GM12878 (cell line): Measurements from ENCODE around the gene NEURL3. TPM values are rescaled to one million over a fixed set of nuclear protein-coding genes. Genes with fewer than 3 reads are reported as not detected.

Experiments
- CBX5 ChIP-seq: sonication (generic); IDR thresholded peaks from 2 replicates; pipeline ENCODE4 v1.6.1; 2016; ENCODE audit warnings: low read depth, moderate library complexity, mild to moderate bottlenecking, inconsistent platforms
- CHD1 ChIP-seq: IDR thresholded peaks from 2 replicates; pipeline ENCODE4 v1.6.1; 2012; ENCODE audit warnings: low read depth, low read length, improper control_type of control experiment
- CHD2 ChIP-seq: IDR thresholded peaks from 2 replicates; pipeline ENCODE4 v1.6.1; 2011; ENCODE audit warnings: low read depth, low read length, improper control_type of control experiment, borderline replicate concordance
- GABPA ChIP-seq: IDR thresholded peaks from 2 replicates; pipeline ENCODE4 v1.6.1; 2014; ENCODE audit warnings: antibody characterized with exemption, low read depth, mild to moderate bottlenecking, inconsistent platforms
- KDM1A ChIP-seq: fragments of 200-600 bp; sonication (generic); IDR thresholded peaks from 2 replicates; pipeline ENCODE4 v1.6.1; 2016; ENCODE audit warnings: borderline replicate concordance
- POLR2AphosphoS5 ChIP-seq: IDR thresholded peaks from 2 replicates; pipeline ENCODE4 v1.6.1; 2011; ENCODE audit warnings: mild to moderate bottlenecking, low read length, inconsistent platforms
- SREBF2 ChIP-seq: IDR thresholded peaks from 2 replicates; pipeline ENCODE4 v1.6.1; 2012; ENCODE audit warnings: mild to moderate bottlenecking, low read length
- SUPT20H ChIP-seq: IDR thresholded peaks from 2 replicates; pipeline ENCODE4 v1.6.1; 2011; ENCODE audit warnings: low read depth, mild to moderate bottlenecking, low read length, moderate library complexity, borderline replicate concordance; ENCODE audit not compliant: control insufficient read depth
- polyA plus RNA-seq, 11 experiments: library from polyadenylated mRNA; depleted of rRNA in 4 of 11; unstranded in 6 of 11; stranded (reverse) in 5 of 11; fragments of >200 nt; fragmentation: Nextera tagmentation in 4 of 11; fragmentation: Illumina TruSeq in 1 of 11; extraction: Ambion mirVana in 4 of 11; extraction: Trizol in 1 of 11; gene quantifications; 1 replicate in 1 of 11; 2 replicates in 10 of 11; pipeline versions ENCODE4 v1.2.1 to v1.2.3, GENCODE V29; 2011 to 2016; ENCODE audit warnings: inconsistent platforms in 2 of 11, missing spikeins in 2 of 11, low read depth in 1 of 11
- total RNA-seq, 4 experiments: library from RNA; depleted of rRNA in 3 of 4; stranded (reverse); fragments of >200 nt in 3 of 4; fragmentation: Illumina TruSeq in 1 of 4; extraction: Trizol in 1 of 4; gene quantifications; 2 replicates each; pipeline versions ENCODE4 v1.2.1 to v1.2.3, GENCODE V29; 2013 to 2021
- TF ChIP-seq, protein P1 (sequence below): fragments of 450-650 bp; IDR thresholded peaks from 2 replicates; pipeline ENCODE4 v1.6.1; 2017; ENCODE audit warnings: mild to moderate bottlenecking, moderate library complexity
- TF ChIP-seq, protein P2 (sequence below): fragments of 450-650 bp; IDR thresholded peaks from 2 replicates; pipeline ENCODE4 v1.6.1; 2017; ENCODE audit warnings: antibody characterized with exemption, mild to moderate bottlenecking, moderate library complexity
- TF ChIP-seq, protein P3 (sequence below): fragments of 450-650 bp; formaldehyde crosslinking; IDR thresholded peaks from 2 replicates; pipeline ENCODE4 v1.5.0; 2022; ENCODE audit warnings: mild to moderate bottlenecking, missing genetic modification characterization
- TF ChIP-seq, protein P4 (sequence below): fragments of 450-650 bp; IDR thresholded peaks from 2 replicates; pipeline ENCODE4 v1.6.1; 2017; ENCODE audit warnings: mild to moderate bottlenecking, low read depth, inconsistent platforms; ENCODE audit not compliant: poor library complexity, severe bottlenecking

The NEURL3 gene
- total and polyA plus RNA-seq, 10 of the 15 experiments (the other 5 are each of a cell fraction or from before 2014, with no cell fraction given) = 0.03 to 6.3 (median 0.47) TPM

DNA sequence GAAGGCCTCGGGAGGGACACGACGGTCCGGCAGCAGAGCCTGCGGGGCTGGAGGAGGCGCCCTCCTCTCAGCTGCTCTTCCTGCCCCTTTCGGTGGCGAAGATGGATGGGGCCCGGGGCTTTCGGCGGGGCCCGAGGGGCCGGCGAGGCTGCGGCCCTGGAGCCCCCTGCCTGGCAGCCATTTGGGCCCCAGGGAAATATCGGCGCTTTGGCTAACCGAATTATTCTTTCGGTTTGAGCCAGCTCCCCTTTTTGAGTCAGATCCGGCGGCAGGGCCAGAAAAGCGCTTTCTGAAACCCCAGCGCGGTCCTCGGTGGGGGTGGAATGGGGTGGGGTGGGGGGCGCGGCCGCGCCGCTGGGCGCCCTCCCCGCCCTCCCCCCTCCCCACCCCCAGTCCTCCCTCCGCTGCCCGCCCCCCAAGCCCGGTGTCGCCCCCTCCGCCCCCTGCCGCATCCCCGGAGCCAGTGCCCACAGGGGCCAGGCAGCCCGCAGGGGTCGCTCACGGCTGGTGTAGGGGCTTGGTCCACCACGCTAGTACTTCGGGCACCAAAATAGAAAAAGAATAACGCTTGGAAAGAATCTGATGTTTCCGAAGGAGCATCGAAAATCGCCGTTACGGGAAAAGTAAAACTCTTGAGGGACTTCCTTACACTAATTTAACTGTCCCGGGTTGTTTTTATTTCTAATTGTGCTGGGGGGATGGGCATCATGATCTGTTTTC is 22.3 kb upstream of the NEURL3 start (continued):
- TF ChIP-seq, protein P1, sequence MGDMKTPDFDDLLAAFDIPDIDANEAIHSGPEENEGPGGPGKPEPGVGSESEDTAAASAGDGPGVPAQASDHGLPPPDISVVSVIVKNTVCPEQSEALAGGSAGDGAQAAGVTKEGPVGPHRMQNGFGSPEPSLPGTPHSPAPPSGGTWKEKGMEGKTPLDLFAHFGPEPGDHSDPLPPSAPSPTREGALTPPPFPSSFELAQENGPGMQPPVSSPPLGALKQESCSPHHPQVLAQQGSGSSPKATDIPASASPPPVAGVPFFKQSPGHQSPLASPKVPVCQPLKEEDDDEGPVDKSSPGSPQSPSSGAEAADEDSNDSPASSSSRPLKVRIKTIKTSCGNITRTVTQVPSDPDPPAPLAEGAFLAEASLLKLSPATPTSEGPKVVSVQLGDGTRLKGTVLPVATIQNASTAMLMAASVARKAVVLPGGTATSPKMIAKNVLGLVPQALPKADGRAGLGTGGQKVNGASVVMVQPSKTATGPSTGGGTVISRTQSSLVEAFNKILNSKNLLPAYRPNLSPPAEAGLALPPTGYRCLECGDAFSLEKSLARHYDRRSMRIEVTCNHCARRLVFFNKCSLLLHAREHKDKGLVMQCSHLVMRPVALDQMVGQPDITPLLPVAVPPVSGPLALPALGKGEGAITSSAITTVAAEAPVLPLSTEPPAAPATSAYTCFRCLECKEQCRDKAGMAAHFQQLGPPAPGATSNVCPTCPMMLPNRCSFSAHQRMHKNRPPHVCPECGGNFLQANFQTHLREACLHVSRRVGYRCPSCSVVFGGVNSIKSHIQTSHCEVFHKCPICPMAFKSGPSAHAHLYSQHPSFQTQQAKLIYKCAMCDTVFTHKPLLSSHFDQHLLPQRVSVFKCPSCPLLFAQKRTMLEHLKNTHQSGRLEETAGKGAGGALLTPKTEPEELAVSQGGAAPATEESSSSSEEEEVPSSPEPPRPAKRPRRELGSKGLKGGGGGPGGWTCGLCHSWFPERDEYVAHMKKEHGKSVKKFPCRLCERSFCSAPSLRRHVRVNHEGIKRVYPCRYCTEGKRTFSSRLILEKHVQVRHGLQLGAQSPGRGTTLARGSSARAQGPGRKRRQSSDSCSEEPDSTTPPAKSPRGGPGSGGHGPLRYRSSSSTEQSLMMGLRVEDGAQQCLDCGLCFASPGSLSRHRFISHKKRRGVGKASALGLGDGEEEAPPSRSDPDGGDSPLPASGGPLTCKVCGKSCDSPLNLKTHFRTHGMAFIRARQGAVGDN = peak; percentile 92
- no peak; the same call in 1 of the 2 replicates for TF ChIP-seq GABPA
- peak; percentile 5; the same call in 1 of the 2 replicates for TF ChIP-seq CBX5
- 0 out of 2 replicates have a peak, but pooled peaks have one; percentile 48 for TF ChIP-seq POLR2AphosphoS5
- TF ChIP-seq SREBF2 = no peak
- TF ChIP-seq, protein P2, sequence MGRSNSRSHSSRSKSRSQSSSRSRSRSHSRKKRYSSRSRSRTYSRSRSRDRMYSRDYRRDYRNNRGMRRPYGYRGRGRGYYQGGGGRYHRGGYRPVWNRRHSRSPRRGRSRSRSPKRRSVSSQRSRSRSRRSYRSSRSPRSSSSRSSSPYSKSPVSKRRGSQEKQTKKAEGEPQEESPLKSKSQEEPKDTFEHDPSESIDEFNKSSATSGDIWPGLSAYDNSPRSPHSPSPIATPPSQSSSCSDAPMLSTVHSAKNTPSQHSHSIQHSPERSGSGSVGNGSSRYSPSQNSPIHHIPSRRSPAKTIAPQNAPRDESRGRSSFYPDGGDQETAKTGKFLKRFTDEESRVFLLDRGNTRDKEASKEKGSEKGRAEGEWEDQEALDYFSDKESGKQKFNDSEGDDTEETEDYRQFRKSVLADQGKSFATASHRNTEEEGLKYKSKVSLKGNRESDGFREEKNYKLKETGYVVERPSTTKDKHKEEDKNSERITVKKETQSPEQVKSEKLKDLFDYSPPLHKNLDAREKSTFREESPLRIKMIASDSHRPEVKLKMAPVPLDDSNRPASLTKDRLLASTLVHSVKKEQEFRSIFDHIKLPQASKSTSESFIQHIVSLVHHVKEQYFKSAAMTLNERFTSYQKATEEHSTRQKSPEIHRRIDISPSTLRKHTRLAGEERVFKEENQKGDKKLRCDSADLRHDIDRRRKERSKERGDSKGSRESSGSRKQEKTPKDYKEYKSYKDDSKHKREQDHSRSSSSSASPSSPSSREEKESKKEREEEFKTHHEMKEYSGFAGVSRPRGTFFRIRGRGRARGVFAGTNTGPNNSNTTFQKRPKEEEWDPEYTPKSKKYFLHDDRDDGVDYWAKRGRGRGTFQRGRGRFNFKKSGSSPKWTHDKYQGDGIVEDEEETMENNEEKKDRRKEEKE = no peak
- TF ChIP-seq CHD1 = peak; percentile 68; the same call in 1 of the 2 replicates
- no peak for TF ChIP-seq KDM1A
- TF ChIP-seq, protein P3, sequence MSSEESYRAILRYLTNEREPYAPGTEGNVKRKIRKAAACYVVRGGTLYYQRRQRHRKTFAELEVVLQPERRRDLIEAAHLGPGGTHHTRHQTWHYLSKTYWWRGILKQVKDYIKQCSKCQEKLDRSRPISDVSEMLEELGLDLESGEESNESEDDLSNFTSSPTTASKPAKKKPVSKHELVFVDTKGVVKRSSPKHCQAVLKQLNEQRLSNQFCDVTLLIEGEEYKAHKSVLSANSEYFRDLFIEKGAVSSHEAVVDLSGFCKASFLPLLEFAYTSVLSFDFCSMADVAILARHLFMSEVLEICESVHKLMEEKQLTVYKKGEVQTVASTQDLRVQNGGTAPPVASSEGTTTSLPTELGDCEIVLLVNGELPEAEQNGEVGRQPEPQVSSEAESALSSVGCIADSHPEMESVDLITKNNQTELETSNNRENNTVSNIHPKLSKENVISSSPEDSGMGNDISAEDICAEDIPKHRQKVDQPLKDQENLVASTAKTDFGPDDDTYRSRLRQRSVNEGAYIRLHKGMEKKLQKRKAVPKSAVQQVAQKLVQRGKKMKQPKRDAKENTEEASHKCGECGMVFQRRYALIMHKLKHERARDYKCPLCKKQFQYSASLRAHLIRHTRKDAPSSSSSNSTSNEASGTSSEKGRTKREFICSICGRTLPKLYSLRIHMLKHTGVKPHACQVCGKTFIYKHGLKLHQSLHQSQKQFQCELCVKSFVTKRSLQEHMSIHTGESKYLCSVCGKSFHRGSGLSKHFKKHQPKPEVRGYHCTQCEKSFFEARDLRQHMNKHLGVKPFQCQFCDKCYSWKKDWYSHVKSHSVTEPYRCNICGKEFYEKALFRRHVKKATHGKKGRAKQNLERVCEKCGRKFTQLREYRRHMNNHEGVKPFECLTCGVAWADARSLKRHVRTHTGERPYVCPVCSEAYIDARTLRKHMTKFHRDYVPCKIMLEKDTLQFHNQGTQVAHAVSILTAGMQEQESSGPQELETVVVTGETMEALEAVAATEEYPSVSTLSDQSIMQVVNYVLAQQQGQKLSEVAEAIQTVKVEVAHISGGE = no peak
- TF ChIP-seq, protein P4, sequence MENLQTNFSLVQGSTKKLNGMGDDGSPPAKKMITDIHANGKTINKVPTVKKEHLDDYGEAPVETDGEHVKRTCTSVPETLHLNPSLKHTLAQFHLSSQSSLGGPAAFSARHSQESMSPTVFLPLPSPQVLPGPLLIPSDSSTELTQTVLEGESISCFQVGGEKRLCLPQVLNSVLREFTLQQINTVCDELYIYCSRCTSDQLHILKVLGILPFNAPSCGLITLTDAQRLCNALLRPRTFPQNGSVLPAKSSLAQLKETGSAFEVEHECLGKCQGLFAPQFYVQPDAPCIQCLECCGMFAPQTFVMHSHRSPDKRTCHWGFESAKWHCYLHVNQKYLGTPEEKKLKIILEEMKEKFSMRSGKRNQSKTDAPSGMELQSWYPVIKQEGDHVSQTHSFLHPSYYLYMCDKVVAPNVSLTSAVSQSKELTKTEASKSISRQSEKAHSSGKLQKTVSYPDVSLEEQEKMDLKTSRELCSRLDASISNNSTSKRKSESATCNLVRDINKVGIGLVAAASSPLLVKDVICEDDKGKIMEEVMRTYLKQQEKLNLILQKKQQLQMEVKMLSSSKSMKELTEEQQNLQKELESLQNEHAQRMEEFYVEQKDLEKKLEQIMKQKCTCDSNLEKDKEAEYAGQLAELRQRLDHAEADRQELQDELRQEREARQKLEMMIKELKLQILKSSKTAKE = peak; percentile 39
- TF ChIP-seq CHD2 = peak; percentile 39; the same call in 1 of the 2 replicates
- TF ChIP-seq SUPT20H = no peak
